Muscle of arm (tissue), 12 donors: Measurements from ENCODE around the gene ANKZF1. TPM values are rescaled to one million over a fixed set of nuclear protein-coding genes. Genes with fewer than 3 reads are reported as not detected.
A peak's percentile ranks its signal among the peaks of the same experiment; 100 is the strongest.

Experiments used
- DNase-seq: peaks from one replicate; pipeline ENCODE4 v3.0.0-alpha.2; 2013
- polyA plus RNA-seq, 12 donors: library from polyadenylated mRNA; unstranded; fragments of 120-200 nt; gene quantifications; one replicate each; pipeline ENCODE4 v1.2.1, GENCODE V29; 2013; ENCODE audit not compliant: insufficient read length in 12 of 12

The ANKZF1 gene
- polyA plus RNA-seq, 12 donors, result 16.1 to 60.7 (median 24.1) TPM; not detected in 1

GRCh38 chr2:219279916-219280516 is 50.4 kb downstream of the ANKZF1 start:
- DNase-seq, result no peak

GRCh38 chr2:219280651-219281050 is 51.0 kb downstream of the ANKZF1 start:
- no peak for DNase-seq

- DNase-seq, result no peak
These were observed 52.0 kb downstream of the ANKZF1 start for GRCh38 chr2:219281588-219281987.

- DNase-seq, result no peak
These were observed 52.8 kb downstream of the ANKZF1 start for GRCh38 chr2:219282375-219282774.

GRCh38 chr2:219282943-219283581 is 53.5 kb downstream of the ANKZF1 start:
- no peak for DNase-seq

- no peak for DNase-seq
These were observed 55.1 kb downstream of the ANKZF1 start for GRCh38 chr2:219284501-219285372.

- DNase-seq, result no peak
These were observed 55.7 kb downstream of the ANKZF1 start for GRCh38 chr2:219285373-219285735.

GRCh38 chr2:219285894-219286425 is 56.4 kb downstream of the ANKZF1 start:
- peak; percentile 65 for DNase-seq

Other genes starting within 250 kb of the ANKZF1 start
- gene FEV, start 244.6 kb upstream of the ANKZF1 start, polyA plus RNA-seq, result 1 to 10 TPM in 1 of 12 donors, under 1 TPM in 6, not detected in 5; 0.09 to 5.7 (median 0.17) TPM
- not detected for gene CRYBA2, start 236.4 kb upstream of the ANKZF1 start, polyA plus RNA-seq
- gene CFAP65, start 188.3 kb upstream of the ANKZF1 start, polyA plus RNA-seq, result under 1 TPM in 1 of 12 donors, not detected in 11; 0.08 TPM
- 10 to 100 TPM in 1 of 12 donors, under 1 TPM in 2, not detected in 9; 0.09 to 23.0 (median 0.30) TPM for gene IHH, start 168.9 kb upstream of the ANKZF1 start, polyA plus RNA-seq
- 10 to 100 TPM in 11 of 12 donors, not detected in 1; 12.2 to 17.1 (median 14.7) TPM for gene NHEJ1, start 69.0 kb upstream of the ANKZF1 start, polyA plus RNA-seq
- 1 to 10 TPM in 7 of 12 donors, under 1 TPM in 3, not detected in 2; 0.53 to 3.4 (median 1.1) TPM for gene SLC23A3, start 59.8 kb upstream of the ANKZF1 start, polyA plus RNA-seq
- 10 to 100 TPM in 11 of 12 donors, not detected in 1; 28.7 to 52.0 (median 32.5) TPM for gene CNPPD1, start 52.9 kb upstream of the ANKZF1 start, polyA plus RNA-seq
- gene RETREG2, start 51.5 kb upstream of the ANKZF1 start, polyA plus RNA-seq, result 10 to 100 TPM in 11 of 12 donors, not detected in 1; 34.8 to 80.3 (median 43.3) TPM
- 10 to 100 TPM in 11 of 12 donors, not detected in 1; 16.5 to 36.6 (median 24.2) TPM for gene ZFAND2B, start 23.0 kb upstream of the ANKZF1 start, polyA plus RNA-seq
- 10 to 100 TPM in 11 of 12 donors, not detected in 1; 28.3 to 42.0 (median 29.6) TPM for gene ABCB6, start 10.8 kb upstream of the ANKZF1 start, polyA plus RNA-seq
- gene ATG9A, start 170 bp upstream of the ANKZF1 start, polyA plus RNA-seq, result 10 to 100 TPM in 11 of 12 donors, not detected in 1; 26.7 to 49.9 (median 31.6) TPM
- 10 to 100 TPM in 1 of 12 donors, 1 to 10 TPM in 9, not detected in 2; 3.4 to 11.6 (median 5.4) TPM for gene GLB1L, start 15.6 kb downstream of the ANKZF1 start, polyA plus RNA-seq
- 10 to 100 TPM in 11 of 12 donors, not detected in 1; 13.6 to 36.2 (median 17.0) TPM for gene STK16, start 15.7 kb downstream of the ANKZF1 start, polyA plus RNA-seq
- under 1 TPM in 3 of 12 donors, not detected in 9; 0.21 to 0.24 (median 0.23) TPM for gene TUBA4B, start 23.4 kb downstream of the ANKZF1 start, polyA plus RNA-seq
- 100 to 1,000 TPM in 10 of 12 donors, 10 to 100 TPM in 1, not detected in 1; 75.2 to 146 (median 120) TPM for gene TUBA4A, start 24.1 kb downstream of the ANKZF1 start, polyA plus RNA-seq
- 10 to 100 TPM in 11 of 12 donors, not detected in 1; 66.8 to 96.2 (median 82.4) TPM for gene DNAJB2, start 49.6 kb downstream of the ANKZF1 start, polyA plus RNA-seq
- under 1 TPM in 6 of 12 donors, not detected in 6; 0.17 to 0.44 (median 0.22) TPM for gene PTPRN, start 79.6 kb downstream of the ANKZF1 start, polyA plus RNA-seq
- gene RESP18, start 102.9 kb downstream of the ANKZF1 start, polyA plus RNA-seq, result not detected
- gene DNPEP, start 158.1 kb downstream of the ANKZF1 start, polyA plus RNA-seq, result 10 to 100 TPM in 11 of 12 donors, not detected in 1; 25.7 to 53.3 (median 34.3) TPM
- gene DES, start 188.6 kb downstream of the ANKZF1 start, polyA plus RNA-seq, result 1,000 to 10,000 TPM; 1,983 to 5,935 (median 4,188) TPM
- 100 to 1,000 TPM in 8 of 12 donors, 10 to 100 TPM in 4; 61.4 to 251 (median 156) TPM for gene SPEG, start 205.0 kb downstream of the ANKZF1 start, polyA plus RNA-seq